H1 (cell line): ENCODE measurements around the gene SLIT2. TPM values are rescaled to one million over a fixed set of nuclear protein-coding genes. Genes with fewer than 3 reads are reported as not detected.

Experiments used
- HDAC2 ChIP-seq, 2 experiments: fragments of 300-600 bp in 1 of 2; sonication (generic) in 1 of 2; IDR thresholded peaks; 2 replicates each; pipeline ENCODE4 v1.6.1; 2011 to 2012; ENCODE audit warnings: low read depth in 2 of 2, low read length in 2 of 2, mild to moderate bottlenecking in 2 of 2, moderate library complexity in 2 of 2, borderline replicate concordance in 1 of 2, inconsistent platforms in 1 of 2
- POLR2AphosphoS5 ChIP-seq: IDR thresholded peaks from 2 replicates; pipeline ENCODE4 v1.6.1; 2011; ENCODE audit warnings: low read depth, low read length
- SIX5 ChIP-seq: IDR thresholded peaks from 2 replicates; pipeline ENCODE4 v1.6.1; 2011; ENCODE audit warnings: mild to moderate bottlenecking, low read depth, low read length
- polyA plus RNA-seq, 7 experiments: library from polyadenylated mRNA; depleted of rRNA in 3 of 7; stranded (reverse) in 5 of 7; unstranded in 2 of 7; fragments of >200 nt in 5 of 7; fragments of 200-250 nt in 2 of 7; gene quantifications; 1 replicate in 5 of 7; 2 replicates in 1 of 7; 4 replicates in 1 of 7; pipeline versions ENCODE4 v1.2.1 to v1.2.3, GENCODE V29; 2011 to 2013; ENCODE audit warnings: missing spikeins in 2 of 7, mixed read lengths in 2 of 7
- total RNA-seq: library from RNA; stranded (reverse); fragmentation: NEBNext Ultra II Directional; extraction: Animal tissue kit (Norgen Biotek cat#: 25700); gene quantifications from 2 replicates; pipeline ENCODE4 v1.2.1, GENCODE V29; 2021

The SLIT2 gene
- total and polyA plus RNA-seq, 2 of the 8 experiments (the other 6 are each of a cell fraction or from before 2014, with no cell fraction given): 2.0 to 13.7 TPM

DNA sequence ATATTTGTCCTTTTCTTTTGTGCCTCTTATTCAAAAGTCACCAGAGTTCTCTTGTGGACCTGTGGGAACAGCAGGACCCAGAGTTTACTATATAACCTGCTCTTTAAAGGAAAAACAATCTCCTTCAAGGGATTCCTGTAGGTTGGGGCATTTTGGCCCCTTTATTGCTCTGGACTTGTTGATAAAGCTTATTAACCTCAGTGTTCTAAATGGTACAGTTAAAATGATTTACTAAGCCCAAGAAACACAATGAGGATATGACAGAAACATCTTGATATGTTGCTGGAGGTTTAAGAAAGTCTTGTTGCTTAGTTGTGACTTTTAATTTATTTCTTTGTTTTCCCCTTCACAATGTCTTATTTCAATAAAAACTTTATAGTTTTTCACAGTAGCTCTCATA is 46.8 kb downstream of the SLIT2 start (continued):
- TF ChIP-seq HDAC2 (IDR thresholded peaks at IDR 0.05; ENCODE audit: borderline replicate concordance in 1 of 2, low read depth in 2 of 2, low read length in 2 of 2) (no peak), POLR2AphosphoS5 (no peak), SIX5 (no peak)
